GM21717 (cell line): ENCODE measurements around the gene DCUN1D1.

Source experiments
- ATAC-seq: cut with Tn5 transposase; IDR thresholded peaks from one replicate; pipeline ENCODE4 v1.9.1; 2021; ENCODE audit warnings: mild to moderate bottlenecking, moderate library complexity; ENCODE audit not compliant: unreplicated experiment

DCUN1D1 gene

DNA sequence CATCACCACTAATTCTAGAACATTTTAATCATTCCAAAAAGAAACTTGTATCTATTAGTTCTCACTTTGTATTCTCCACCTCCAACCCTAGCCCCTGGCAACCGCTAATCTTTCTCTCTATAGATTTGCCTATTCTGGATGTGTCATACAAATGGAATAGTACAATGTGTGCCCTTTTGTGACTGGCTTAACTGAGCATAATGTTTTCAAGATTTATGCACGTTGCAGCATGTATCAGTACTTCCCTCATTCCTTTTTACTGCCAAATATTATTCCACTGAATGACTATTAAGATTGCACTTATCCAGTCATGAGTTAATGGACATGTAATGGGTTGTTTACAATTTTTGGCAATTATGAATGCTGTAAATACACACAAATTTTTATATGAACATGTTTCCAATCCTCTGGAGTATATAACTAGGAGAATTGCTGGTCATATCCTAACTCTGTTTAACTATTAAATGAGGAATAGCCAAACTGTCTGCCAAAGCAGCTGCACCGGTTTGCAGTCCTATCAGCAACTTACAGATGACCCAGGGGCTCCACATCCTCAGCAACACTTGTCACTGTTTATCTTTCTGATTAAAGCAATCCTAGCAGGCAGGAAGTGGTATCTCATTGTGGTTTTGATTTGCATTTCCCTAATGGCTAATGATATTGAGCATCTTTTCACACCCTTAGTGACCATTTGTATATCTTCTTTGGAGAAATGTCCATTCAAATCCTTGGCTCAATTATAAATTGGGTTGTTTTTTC is 42.9 kb downstream of the DCUN1D1 start:
- ATAC-seq, result peak; percentile 61

DNA sequence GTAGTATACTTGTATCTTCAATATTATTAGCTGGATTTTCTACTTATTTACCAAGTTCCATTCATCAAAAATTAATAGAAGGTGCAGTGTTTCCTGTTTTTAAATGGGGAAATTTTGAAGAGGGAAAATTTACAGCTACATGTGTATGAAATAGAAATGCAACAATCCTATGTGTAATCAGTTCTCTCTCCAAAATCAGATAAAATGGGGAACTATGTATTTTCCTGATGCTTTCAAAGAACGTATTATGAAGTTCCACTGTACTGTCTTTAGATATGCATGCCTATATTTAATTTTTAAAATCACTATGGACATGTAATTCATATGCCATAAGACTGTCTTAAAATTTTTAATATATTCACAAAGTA is 43.4 kb downstream of the DCUN1D1 start:
- ATAC-seq, result no peak

DNA sequence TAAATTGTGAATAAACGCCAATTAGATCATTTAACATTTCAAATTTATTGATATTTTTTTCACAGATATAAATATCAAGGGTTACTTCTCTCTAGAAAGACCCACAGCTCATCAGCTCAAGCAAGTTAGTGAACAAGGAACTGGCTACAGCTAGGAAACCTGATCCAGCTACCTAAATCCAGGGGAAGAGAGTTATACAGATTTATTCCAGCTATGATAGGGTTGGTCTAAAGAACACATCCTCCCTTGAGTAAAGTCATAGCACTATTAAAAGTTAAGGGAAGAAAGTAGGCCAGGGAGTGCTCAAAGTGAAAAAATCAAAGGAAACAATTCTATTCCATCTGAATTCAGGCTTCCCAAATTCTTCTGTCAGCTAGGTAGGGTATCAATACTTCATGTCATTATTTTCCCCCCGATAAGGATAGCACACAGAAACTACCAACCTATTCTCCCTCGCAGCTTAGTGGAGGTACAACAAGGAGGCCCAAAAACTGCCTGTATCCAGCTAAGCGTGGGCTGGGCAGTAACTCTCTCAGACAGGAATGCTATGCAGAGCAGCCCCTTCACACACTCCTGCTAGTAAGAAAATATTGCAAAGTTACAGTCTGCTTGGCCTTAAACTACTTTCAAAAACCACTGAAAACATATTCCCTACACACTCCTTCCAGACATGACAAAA is 44.0 kb downstream of the DCUN1D1 start:
- no peak for ATAC-seq

DNA sequence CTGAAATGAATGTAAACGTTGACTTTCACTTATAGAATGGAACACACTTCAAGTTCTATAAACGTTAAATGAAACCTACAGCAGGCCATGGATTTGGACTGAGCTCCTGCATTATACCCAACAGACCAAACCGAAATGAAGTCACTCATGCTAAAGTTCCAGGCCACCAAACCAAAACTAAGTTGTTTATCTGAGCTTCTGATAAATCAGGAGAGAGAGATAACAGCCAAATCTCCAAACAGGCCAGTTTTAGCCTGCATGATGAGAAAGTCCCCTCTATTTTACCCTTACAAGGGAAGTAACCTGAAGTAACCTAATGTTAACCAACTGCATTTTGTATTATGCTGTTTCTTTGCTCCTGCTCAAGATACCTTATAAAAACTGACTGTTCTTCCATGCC is 44.5 kb downstream of the DCUN1D1 start:
- ATAC-seq, result no peak

DNA sequence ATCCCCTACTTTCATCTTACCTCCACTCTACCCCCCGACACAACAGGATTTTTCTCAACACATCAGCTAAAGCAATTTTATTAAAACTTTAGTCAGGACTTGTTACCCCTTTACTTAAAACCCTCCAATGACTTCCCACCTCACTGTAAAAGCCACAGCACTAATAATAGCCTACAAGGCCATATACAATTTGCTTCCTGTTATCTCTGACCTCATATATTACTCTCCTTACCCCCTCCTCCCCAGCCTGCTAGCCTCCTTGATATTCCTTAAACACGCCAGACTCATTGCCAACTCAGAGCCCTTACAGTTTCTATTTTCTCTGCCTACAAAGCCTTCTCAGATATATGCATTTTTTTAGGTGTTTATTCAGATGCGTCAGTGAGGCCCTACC is 54.4 kb downstream of the DCUN1D1 start:
- peak; percentile 40 for ATAC-seq

DNA sequence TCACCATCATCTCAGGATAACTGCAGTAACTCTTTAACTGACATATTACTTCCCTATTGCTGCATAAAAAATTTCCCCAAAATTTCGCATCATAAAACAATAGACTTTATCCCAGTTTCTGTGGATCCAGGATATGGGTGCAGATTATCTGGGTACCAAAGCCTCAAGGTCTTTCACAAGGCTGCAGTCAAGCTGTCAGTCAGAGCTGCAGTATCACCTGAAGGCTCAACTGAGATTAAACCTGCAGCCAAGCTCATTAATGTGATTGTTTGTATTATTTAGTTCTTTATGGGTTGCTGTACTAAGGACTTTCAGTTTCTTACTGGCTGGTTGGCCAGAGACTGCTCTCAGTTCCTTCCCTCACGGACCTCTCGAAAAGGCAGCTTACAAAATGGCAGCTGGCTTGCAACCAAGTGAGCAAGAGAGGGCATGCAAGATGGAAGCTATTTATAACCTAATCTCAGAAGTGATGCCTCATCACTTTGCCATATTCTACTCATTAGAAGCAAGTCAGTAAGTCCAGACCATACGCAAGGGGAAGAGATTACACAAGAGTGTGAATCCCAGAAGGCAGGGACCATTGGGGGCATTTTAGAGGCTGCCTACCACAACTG is 54.9 kb downstream of the DCUN1D1 start:
- peak; percentile 97 for ATAC-seq

DNA sequence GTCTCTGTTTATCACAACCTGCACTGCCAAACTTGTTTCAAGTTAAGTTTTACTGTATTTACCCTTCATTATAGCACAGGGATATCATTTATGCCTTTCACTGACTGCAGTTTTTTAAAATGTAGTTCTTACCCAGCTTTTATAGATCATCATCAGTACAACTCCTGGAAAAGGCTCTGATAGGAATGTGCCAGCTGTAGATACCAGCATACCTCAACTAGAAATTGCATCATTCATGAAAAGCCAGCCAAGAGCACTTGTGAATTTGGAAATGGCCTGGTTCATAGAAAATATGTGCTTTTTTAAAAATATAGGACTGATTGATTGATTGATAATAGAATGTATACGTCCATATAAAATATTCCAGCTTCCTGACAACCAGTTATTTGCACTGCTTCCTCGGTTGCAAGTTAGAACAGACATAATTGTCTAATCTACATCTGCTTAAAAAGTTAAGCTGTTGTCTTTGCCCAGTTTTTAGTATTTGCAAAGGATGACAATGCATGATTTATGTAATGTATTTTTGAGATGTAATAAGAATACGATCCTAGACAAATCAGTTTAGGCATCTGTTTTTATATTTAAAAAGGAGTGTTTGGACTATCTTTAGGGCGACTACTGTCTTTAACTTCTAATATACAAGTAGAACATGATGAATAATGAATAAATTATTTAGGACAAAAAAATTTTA is 58.5 kb downstream of the DCUN1D1 start:
- ATAC-seq, result no peak

DNA sequence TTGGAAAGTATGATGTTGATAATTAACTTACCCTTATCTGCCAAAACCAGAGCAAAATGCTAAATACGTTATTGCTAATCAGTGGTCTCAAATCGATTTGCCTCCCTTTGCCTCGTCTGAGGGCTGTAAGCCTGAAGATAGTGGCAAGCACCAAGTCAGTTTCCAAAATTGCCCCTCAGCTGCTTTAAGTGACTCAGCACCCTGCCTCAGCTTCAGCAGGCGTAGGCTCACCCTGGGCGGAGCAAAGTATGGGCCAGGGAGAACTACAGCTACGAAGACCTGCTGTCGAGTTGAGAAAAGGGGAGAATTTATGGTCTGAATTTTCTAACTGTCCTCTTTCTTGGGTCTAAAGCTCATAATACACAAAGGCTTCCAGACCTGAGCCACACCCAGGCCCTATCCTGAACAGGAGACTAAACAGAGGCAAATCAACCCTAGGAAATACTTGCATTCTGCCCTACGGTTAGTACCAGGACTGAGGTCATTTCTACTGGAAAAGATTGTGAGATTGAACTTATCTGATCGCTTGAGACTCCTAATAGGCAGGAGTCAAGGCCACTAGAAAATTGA is 59.7 kb downstream of the DCUN1D1 start:
- ATAC-seq, result no peak

DNA sequence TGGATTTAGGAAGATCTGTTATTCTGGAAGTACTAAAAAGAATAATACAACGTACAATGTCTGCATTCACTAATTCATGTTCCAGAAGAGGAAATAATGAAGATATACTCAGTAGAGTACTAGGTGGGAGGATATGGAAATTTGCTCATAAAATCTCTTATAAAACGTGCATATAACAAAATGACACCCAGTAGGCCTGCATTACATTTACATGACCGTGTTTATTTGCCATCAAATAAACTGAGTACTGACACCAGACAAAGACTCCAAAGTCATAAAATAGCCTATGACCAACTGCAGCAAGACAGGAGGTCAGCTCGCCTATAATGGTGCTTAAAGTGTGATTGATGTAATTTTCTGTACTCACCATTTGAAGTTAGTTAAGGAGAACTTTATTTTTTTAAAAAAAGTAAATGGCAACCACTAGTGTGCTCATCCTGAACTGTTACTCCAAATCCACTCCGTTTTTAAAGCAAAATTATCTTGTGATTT is 60.4 kb downstream of the DCUN1D1 start:
- no peak for ATAC-seq

DNA sequence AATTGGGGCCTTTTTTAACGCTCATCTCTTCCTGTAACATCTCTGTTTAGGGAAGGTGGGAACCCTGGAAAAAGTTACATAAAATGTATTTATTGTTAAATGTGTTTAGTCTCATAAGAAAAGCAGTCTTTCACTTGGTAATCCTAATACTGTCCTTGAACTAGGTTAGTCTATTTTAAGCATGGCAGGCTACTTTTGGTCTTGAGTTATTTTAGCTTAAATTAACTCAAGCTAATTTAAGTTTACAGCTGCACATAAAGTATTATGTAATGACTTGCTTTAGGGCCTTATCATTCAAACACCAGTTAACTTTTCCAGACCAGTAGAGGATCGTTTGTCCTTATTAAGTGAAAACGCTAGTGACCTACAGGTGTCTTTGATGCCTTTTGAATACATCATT is 63.2 kb downstream of the DCUN1D1 start:
- ATAC-seq, result no peak

DNA sequence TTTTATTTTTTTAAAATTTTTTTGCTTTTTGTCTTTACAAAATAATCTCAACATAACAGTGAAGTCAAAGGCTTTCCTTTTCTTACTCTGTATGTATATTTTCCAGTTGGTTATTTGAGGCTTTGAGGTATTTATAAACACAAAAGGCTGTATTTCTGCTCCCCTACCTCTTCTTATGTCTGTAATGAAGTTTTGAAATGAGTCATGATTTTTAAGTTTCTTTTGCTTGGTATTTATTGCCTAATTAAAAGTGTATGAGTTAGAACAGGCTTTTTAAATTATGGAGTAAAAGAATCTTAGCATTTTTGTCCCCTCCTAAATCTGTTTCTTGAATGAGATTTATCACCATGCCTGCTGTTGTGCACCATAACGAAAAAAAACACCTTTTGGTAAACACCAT is 66.0 kb downstream of the DCUN1D1 start:
- peak; percentile 34 for ATAC-seq

DNA sequence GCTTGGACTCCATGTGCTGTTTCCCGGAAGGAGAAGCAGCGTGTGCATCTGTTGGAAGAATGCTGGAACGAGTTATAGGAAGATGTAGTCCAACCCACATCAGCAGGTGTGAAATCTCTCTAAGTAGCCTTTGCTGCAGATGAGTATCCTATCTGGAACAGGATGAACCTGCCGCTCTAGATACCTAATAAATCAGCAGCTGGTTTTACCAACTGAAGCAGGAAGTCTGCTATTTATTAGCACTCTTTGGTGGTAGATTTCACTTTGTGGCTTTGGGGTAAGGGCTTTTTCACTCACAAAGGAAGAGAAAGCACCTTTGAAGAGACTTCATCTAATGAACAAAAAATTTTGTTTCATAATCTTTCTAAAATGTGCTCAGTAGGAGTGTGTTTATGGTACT is 66.4 kb downstream of the DCUN1D1 start:
- peak; percentile 89 for ATAC-seq

DNA sequence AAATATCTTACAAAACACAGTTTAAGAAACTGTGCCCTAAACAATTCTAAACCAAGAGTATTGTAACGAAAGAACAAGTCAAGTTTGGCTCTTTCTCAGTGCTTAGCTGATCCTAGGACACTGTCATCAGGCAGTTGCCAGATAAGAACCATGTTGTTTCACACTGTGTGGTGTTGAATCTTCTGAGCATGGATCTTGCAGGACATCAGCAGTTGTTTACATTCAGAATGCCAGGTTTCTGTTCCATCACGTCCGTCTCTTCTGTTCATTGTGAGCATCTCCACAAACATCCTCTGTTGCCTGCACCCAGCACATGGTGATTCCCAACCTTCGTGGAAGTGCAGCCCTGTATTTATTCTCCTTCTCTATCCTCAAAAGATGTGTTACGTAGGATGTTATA is 67.9 kb downstream of the DCUN1D1 start:
- ATAC-seq, result no peak

DNA sequence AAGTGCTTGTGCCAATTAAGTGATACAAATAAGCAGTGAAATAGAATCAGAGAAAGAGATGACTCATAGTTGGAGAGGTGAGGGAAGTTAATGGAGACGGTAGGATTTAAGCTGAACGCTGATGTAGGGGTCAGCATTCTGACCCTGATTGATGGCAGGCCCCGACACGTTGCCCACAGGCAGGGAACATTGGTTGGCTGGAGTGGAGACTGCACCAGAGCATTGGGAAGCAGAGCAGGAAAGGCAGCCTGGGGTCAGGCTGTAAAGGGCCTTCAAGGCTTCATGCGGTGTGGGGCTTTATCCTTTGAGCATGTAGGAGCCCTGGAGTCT is 68.6 kb downstream of the DCUN1D1 start:
- no peak for ATAC-seq

DNA sequence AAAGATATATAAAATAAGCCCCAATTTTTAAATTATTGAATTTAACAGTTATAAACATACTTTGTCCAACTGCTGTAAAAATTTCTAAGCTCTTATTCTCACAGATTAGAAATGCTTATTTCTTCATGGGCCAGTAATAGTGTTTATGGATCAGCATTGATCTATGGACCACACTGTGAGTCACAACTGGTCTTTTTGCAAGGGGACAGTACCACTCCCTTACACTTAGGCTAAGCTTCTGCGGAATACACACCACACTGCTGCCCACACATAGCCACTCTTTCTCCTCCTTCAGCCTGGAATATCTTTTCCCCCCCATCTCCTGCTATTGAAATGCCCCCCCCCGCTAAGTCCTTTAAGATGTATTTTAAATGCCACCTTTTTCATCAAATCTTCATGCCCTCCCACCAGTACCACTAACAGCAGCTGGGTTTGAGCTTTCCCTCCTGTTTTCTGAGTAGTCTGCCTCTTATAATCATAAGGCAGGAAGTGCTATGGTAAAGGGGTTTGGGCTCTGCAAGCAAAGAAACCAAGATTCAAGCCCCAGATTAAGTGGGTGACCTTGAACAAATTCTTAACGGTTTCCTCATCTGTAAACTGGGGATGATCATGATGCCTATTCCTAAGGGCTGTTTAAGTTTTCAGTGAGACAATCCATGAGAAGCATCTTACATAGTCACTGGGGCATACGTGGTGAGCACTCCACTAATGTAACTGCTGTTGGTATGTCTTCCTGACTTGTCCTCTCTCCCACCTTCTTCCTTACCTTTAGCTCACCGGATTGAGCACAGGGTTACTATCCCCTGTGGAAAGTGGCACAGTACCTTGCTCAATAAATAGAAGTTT is 69.2 kb downstream of the DCUN1D1 start:
- no peak for ATAC-seq

DNA sequence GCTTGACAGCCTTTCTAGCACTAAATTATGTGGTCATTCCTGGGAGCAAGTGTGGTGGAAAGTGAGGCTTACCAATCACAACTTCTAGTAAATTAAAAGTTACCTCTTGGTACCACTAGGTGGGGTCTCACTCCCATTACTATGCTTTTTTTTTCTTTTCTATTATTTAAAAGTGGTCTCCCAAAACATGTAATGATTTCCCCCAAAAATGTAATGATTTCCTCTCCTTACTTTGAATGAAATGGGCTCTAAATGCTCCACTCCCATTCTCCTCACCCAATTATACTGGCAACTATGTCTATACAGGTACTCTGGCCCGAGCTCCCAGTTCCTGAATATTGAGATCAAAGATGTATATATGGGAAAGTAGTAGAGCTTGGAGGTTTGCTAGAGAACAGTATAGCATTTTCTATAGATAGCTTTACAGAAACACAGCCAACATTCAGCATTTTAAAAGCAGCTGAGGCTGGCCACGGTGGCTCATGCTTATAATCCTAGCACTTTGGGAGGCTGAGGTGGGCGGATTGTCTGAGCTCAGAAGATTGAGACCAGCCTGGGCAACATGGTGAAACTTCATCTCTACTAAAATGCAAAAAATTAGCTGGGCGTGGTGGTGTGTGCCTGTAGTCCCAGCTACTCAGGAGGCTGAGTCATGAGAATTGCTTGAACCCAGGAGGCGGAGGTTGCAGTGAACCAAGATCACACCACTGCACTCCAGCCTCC is 70.9 kb downstream of the DCUN1D1 start:
- no peak for ATAC-seq

DNA sequence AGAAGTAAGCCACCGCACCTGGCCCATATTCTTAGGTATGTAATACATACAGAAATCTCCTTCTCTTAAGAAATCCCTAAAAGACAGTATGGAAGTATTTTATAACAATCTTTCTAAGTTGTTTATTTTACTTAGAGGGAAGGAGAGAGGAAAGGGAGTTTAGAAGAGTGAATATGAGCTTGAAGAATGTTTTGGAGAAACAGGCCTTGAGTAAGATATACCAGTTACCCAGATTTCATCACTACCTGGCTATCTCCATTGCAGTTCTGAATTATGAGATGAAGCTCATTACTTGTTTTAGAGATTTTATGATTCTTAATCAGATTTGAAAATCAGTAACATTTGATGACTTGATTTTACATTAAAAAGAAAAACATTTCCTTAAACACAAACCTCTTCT is 71.9 kb downstream of the DCUN1D1 start:
- ATAC-seq, result no peak

DNA sequence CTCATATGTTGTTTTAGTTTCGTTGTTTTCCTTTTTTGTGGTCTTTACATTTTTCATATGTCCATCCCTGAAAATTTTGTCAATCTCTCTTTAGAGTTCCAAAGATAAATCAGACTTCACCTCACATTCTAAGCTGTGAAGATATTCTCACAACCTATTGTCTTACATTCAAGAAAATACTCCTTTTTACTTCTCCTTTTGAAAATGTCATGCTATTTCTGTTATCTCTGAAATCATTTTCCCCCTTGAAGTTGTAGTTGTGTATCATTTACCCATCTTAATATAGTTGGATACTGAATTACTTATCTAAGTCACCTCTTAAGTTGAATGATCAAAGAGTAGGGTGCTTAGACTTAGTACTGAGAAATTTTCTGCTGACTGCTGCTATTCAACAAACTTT is 74.3 kb downstream of the DCUN1D1 start:
- no peak for ATAC-seq

DNA sequence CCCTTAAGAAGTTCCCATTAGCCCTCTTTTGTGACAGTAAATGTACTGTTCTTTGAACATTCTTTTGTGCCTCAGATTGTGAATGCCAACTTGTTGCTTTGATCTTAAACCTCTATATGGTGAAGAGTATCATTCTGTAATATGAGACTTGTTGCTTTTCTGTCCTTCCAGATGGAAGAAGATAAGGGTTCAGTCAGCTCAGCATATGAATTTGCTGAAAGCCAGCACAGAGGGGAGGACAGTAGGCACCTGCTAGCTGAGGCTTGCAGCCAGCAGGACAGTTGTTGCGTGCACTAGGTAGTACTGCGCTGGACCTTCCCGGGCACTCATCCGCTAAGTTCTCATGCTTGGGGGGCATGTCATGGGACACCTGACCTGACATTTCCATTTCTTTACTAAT is 74.7 kb downstream of the DCUN1D1 start:
- no peak for ATAC-seq

DNA sequence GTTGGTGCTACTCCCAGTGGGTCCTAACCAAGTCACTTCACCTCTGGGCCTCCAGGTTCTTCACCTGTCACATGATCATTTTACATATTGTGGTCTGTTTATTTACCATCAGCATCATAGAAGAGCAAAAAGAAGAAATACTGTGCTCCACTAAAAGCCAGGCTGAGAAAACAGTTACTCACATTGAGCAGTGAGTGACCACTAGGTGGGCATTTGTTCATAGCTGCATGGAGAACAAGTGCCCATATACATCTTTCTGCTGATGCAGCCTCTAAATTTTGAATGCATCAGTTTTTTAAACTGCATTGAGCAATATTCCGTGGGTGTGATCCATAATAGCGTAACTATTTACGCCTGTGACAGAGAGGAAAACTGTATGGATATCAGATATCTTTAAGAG is 76.2 kb downstream of the DCUN1D1 start:
- no peak for ATAC-seq
